ENCODE data around the gene C1orf167.

C1orf167 gene

DNA sequence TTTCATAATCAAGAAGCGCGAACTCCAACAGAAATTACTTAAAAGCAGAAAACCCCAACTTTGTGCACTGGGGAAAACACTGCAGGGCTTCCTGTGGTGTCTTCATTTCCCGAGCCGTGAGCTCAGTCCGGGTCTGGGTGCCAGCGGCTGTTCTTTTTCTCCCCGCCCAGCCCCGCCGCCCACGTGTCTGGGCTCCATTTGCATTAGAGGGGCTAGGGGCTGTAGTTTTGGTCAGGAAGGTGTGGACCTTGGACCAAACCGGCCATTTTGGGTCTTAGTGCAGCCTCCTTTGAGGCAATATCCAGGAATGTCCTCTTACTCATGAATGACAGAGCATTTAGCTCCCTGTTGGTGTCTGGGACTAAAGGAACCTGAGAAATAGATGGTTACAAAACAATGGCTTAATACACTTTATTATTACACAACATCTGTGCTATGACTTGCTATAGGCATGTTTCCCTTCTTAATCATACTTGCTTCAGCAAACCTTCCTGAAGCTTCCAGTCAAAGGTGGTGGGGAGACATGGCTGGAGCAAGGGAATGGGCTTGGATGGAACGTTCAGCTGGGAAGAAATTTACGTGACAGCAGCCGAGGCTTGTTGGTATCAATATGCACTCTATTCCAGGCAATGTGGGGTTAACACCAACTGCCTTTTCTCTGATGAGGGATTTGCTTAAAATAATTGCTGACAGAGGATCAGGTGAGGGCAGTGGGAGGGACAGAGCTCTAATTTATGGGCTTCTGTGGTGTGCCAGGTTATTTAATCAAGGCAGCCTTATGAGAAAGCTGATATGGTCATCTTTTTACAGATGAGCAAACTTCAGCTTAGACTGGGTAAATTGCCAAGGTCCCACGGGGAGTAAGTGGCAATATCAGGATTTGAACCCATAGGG lies 25.0 kb upstream of the C1orf167 start:
- DNase-seq: no peak

DNA sequence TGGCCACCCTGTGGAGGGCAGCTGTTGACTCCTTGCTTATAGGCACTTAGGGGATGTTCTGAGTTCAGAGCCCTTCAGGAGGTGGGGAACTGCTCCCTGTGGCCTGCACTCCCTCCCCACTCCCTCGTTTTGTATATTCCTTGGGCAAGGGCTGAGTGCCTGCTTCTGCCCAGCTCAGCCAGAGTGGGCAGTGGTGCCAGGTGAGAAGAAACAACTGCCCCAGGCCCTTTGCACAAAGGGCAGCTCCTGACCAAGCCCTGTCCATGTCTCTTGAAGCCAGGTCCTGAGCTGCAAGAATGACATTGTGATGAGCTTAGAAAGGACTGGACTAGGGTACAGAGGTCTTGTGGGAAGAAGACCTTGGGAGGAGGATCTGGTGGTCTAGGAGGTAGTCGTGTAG lies 23.9 kb upstream of the C1orf167 start:
- no peak for DNase-seq

DNA sequence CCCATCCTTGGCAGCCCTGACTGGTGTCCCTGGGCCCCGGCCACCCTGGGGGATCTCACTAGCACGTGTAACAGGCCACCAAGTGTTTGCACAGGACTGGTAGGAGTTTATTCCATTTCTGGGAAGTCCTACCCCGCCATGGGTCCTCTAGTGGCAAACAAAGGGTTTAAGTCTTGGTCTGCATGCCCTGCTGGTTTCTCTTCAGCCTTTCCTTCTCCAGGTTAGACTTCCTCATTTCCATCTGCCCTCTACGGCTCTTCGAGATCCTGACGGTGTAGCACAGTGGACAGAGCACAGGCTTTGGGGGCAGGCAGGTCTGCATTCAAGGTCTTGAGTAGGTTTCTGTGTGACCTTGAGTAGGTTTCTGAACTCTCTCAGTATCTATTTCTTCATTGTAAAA lies 23.2 kb upstream of the C1orf167 start:
- no peak for DNase-seq

DNA sequence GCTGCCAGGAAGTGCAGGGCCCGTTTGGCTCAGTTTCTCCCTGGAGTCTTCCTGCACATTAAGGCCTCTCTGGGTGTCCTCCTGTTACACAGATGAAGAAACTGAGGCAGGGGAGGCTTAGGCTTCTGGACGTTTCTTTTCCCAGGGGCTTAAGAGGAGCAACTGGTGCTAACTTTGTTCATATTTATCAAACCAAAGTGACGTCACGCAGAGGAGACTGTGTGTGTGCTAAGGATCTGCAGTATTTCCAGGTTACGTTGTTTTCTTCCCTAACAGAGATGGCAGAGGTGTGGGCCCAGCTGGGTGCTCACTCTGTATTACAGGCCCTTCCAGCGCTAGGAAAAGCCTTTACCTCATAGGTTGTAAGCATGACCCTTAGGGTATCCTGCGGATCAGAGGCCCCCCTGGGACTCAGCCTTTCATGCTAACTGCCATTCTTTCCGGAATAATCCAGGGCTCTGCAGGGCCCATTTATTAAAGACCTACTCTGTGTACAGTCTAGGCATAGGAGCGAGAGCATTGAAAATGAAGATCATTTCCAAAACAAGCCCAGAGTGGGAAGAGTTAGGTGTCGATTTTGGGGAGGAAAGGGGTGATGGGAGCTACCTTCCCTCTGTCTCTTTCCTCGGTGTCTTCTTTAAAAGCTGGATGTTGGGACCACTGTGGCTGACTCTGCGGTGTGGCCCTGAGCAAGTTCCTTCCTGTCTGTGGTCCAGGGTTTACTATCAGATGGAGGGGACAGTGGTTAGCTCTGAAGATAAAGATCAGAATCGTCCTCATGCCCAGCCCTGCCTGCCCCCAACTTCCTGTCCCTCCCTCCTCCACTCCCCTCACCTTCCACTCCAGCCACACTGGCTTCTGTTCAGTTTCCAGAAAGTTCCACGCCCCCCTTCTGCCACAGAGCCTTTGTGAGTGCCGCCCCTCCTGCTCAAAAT lies 21.5 kb upstream of the C1orf167 start:
- no peak for DNase-seq

DNA sequence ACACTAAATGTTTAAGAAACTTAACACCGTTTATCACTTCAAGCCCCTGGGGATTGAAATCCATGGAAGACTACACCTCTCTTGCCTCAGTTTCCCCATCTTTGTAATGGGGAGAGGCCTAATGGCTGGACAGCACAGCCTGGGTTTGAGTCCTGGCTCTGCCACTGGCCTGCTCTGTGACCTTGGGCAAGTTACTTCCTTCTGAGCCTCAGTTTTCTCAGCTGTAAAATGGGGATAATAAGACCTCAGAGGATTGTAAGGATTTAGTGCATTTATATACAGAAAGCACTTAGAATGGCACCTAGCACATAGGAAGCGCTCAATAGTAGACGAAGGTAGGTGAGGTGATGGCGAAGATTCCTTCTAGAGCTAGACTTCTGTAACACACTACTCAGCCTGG lies 20.5 kb upstream of the C1orf167 start:
- no peak for DNase-seq

DNA sequence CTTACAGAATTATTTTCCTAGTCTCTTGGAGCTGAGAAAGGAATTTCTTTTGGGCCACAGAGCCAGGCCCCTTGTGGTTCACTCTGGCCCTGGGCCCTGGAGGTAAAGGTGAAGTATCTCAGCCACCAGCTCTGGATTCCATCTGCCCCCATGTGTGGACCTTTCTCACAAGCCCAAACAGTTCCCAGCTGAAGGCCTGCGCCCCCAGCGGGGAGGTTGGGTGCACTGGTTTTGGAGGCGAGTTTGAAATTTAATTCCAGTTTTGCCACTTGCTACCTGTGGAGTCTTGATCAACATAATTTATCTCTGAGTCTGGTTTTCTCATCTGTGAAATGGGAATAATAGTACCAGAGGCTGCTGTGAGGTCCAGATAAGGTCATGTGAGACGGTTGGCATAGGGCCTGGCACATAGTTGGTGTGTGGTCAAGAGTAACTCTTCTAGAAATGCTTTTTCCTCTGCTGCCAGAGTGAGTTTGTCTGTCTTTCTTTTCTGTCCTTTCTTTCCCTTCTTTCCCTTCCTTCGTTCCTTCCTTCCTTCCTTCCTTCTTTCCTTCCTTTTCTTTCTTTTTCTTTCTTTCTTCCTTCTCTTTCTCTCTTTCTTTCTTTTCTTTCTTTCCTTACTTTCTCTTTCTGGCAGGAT lies 20.0 kb upstream of the C1orf167 start:
- no peak for DNase-seq

DNA sequence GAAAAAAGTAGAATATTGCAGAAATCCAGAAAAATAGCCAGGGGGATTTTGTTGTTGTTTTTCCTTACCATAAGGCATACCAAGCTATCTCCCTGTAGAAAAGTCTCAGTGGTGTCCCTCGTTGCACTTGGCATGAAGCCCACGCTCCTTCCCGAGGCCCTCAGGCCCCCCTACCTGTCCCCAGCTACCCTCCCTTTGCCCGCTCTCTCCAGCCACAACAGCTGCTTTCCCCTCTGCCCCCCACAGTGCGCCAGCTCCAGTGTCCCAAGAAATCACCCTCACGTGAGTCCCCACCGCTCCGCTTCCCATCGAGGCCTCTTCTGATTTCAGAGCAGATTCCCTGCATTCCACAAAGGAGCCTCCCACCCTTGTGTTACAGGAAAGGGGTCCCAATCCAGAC lies 17.7 kb upstream of the C1orf167 start:
- DNase-seq: no peak

DNA sequence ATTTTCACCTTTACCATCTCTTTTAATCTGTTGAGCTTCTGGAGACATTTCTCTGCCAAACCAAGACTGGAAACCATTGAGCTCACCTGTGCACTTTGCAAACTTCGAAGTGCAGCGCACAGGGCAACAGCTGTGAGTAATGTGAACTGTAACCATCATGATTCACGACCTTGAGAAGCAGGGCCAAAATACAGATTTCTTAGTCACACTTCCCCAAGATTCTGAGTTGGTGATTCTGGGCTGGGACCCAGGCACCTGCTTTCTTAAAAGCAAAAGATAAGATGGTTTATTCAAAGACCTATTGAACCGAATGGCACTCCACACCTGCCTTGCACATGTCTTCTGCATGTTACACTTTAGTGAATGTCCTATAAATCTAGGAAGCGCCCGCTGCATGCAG lies 15.9 kb upstream of the C1orf167 start:
- no peak for DNase-seq

DNA sequence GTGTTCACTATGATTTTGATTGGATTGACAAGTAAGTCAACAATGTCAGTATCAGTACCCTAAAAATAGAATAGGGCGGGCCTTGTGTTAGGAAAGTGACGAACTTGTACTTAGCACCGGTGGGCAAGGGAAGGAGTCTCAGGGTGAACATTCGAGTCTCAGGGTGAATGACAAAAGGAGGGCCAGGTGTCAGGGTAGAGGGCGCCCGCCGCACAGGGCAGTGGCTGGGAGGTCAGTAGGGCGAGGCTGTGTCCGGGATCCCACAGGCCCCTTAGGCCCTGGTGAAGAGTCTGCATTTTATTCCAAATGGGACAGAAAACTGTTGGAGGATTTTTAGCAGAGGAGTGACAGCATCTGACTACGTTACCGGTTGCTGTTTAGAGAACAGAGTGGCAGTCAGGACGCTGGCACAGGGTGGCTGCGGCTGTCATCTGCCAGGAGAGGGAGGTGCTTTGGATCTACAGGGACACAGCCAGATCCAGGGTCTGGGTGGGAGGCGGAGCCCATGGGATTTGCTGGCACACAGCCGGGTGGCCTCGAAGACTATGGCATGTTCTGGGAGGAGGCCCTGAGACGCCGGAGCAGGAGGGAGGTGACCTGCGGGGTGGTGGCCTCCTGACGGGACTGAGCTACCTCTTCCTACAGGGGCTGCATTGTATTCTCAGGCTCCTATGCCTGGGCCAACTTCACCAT lies 15.1 kb upstream of the C1orf167 start:
- no peak for DNase-seq

DNA sequence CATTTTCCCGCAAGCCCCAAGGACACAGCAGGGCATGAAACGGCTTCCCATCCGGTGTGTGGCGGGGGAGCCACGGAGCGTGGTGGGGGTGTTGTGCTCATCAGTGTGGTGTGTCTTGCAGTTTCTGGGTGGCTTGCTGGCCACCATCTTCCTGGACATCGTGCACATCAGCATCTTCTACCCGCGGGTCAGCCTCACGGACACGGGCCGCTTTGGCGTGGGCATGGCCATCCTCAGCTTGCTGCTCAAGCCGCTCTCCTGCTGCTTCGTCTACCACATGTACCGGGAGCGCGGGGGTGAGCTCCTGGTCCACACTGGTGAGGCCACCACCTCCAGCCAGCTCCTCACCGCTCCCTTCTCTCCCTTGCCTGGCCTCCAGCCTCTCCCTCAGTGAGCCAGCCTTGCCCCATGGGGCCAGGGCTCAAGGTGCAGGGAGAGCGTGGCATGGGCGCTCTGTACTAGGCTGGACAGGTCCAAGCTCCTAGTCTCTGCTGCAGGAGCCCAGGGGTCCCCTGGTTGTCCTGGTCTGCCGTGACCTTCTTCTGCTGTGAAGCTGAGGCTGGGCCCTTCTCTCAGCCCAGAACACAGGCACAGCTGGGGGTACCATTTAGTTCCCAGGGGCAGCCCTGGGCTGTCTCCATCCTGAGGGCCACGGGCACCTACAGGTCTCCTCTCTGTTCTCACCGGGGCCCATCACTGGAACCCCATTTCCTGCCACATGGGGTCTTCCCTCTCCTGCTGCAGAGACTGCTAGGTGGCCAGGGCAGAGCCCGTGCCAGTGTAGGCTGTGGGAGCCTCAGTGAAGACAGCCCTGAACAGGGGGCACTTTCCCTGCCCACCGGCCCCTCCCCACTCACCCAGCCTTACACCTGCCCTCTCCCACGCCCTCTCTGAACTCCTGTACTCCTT lies 13.4 kb upstream of the C1orf167 start:
- no peak for DNase-seq

DNA sequence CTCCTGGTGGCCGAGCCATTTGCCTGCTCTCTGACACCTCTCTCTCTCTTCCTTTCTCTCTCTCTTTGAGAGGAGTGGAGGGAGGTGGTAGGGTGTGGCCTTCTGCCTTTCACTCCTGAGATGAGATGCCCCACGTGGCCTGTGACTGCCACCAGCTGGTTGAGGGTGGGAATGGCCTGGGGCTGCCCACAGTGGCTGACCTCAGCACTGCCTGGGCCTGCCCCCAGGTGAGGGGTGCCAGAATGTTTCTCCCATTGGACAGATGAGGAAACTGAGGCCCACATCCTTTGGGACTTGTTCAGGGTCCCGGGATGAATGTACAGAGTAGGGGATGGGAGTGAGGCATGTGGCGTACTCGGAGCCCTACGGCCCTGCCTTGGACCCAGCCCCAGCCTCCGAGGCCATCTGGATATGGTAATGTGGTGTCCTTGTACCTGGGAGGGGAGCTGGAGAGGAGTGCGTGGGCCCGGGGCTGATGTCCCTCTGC lies 12.7 kb upstream of the C1orf167 start:
- DNase-seq: no peak

DNA sequence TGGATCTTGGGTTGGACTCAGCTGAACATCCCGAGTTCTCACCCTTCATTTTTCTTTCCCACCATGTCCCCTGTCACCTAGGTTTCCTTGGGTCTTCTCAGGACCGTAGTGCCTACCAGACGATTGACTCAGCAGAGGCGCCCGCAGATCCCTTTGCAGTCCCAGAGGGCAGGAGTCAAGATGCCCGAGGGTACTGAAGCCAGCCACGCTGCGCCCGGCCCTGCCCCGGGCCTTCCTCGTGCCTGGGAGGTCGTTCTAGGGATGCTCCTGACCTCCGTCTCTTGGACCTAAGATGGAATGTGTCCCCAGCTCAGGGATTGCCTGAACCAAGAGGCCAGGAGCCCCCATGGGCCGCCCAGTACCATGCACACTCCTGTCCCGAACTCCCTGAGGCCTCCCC lies 12.0 kb upstream of the C1orf167 start:
- DNase-seq: no peak

DNA sequence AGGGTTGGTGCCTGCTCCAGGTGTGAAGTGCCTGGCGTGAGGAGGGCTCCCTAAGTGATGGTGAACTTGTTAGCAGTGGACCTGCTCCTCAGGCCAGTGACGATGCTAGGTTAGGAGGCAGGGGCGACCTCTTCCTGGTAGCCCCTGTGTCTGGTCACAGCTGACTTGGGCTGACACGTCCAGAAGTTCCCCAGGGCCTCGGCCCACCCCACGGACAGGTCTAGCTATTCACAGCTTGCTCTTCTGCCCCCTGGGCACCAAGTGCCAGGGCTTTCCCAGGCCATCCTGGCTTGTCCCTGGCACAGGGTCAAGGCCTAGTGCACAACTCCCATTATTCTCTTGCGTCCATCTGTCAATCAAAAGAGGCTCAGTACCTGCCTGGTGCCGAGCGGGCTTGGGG lies 10.9 kb upstream of the C1orf167 start:
- no peak for DNase-seq

DNA sequence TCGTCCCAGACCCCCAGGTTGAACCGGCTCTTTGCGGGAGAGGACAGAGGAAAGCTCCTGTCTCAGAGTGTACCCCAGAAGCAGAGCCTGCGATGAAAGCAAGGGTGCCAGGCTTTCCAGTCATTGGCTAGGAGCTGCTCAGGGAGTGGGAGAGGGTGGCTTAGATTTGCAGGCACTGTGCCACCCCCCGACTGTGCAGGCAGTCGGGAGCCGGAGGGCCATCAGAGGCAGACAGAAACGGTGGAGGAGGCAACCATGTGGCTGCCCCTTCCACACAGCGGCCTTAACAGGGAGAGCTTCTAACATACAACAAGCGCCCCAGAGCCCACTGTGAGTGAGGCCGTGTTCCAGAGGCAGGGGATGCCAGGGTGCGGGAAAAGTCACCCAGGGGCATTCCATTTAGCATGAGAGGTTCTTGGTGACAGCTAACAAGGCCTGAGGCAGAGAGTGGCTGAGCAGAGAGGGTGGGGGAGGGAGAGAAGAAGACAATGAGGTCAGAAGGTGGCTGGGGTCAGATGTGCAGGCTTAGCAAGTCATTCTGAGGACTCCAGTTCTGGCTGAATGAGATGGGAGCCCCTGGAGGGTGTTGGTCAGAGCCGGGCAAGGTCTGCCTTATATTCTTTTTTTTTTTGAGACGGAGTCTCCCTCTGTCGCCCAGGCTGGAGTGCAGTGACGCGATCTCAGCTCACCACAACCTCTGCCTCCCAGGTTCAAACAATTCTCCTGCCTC lies 9.5 kb upstream of the C1orf167 start:
- DNase-seq: no peak

DNA sequence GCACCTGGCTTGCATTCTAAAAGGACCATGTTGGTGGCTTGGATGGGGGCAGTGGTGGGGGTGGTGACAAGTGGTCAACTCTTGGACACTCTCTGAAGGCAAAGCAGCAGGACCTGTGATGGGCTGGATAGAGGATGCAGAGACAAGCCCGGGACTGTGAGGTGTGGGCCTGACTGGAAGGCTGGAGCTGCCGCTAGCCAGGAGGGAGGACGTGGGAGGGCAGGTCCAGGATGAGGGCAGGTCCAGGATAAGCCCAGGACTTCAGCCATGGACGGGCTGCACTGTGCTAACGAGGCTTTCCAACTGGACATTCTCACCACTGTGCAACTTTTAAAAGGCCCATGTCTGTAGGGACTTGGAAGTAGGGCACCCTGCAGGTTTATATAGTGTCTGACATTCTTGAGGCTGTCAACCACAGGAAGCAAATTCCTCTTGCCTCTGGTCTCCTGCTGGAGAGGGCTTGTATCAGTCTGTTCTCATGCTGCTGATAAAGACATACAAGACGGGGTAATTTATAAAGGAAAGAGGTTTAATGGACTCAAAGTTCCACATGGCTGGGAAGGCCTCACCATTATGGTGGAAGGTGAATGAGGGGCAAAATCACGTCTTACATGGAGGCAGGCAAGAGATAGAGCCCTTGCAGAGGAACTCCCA lies 8.3 kb upstream of the C1orf167 start:
- DNase-seq: no peak

DNA sequence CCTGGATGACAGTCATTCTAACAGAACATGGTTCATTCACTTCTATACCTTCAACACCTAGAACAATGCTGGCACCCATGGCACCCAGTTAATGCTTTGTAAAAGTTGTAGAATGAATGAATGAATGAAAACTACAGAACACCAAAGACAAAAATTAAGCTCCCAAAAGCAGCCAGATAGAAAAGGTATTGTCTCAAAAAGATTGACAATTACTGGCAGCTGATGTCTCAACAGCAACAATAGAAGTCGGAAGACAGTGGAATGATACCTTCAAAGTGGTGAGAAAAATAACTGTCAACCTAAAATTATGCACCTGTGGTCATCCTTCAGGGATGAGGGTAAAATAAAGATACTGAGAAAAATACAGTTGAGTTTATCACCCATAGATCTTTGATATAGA lies 4.9 kb upstream of the C1orf167 start:
- DNase-seq: no peak

DNA sequence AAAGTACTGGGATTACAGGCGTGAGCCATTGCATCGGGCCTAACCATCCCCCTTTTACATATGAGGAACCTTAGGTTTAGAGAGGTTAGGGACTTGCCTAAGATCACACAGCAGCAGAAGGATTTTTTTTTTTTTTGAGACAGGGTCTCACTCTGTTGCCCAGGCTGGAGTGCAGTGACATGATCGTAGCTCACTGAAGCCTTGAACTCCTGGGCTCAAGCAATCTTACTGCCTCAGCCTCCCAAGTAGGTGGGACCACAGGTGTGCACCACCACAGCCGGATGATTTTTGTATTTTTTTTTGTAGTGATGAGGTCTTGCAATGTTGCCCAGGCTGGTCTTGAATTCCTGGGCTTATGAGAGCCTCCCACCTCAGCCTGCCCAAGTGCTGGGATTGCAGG lies 2.2 kb upstream of the C1orf167 start:
- DNase-seq: no peak

DNA sequence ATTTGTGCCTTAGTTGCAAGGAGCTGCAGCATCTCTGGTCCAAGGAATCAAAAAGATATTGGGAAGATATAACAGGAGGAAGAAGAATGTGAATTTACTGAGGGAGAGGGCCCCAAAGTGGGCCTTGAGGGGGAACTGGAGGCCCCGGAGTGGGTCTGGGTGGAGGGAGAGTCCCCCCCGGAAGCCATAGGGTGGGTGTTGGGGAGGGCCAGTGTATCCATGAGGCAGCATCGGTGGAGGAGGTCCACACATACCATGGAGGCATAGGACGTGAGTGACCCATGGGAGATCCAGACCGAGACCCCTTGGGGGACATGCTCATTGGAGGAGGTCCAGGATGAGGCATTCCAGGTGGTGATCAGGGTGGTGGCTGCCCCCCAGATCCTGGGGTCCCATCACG lies 708 bp upstream of the C1orf167 start:
- DNase-seq: no peak

DNA sequence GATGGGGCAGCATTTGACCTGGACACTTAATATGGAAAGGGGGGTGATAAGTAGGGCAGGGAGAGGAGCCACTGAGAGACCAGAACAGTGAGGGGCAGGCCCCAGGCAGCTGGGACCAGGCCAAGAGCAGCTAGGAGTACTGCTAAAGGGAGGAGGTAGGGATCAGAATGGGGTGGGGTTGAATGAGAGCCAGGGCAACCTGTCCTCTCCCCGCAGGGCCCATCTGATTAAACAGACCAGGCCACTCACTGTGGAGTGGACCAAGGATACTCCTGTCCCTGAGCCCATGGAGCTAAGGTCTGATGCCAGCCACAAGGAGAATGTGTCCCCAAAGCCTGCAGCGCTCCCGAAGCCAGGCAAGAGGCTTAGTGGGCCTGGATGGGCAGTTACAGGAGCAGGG lies 2.1 kb downstream of the C1orf167 start:
- DNase-seq: no peak

DNA sequence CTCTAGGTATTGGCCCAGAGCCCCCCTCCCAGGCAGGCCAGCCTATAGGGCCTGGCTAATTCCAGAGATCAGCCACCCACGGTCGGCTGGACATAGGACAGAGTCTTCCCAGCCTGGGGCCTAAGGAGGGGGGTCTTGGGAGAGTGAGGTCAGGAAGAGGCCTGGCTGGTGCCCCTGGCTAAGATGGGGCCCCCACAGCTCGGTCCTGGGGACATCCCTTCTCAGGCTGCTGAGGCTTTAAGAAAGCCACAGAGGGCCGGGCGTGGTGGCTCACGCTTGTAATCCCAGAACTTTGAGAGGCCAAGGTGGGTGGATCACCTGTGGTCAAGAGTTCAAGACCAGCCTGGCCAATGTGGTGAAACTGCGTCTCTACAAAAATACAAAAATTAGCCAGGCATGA lies 2.5 kb downstream of the C1orf167 start:
- no peak for DNase-seq

Measured in NCI-H2081 treated with DMSO at 0.1 percent for 48 hours (cell line).